Measurements from ENCODE around the gene RPL7L1.
"Not testable (repeated sequence)": the region's sequence is repeated elsewhere in the genome, so short reads cannot be mapped to it uniquely, and the experiment has no call there.

Gene RPL7L1

GRCh38 chr6:42879372-42880239 is at the start of gene RPL7L1:
RPL7L1 (plus strand) TSS chr6:42879616; CDS start chr6:42879911, 295 bp downstream.
- DNase-seq, result peak; percentile 61

GRCh38 chr6:42831237-42831636 is 48.2 kb upstream of the RPL7L1 start:
- DNase-seq, result no peak

- DNase-seq, result no peak
Observed at GRCh38 chr6:42834056-42834455, 45.4 kb upstream of the RPL7L1 start.

GRCh38 chr6:42841844-42842584 is 37.4 kb upstream of the RPL7L1 start:
- no peak for DNase-seq

GRCh38 chr6:42845327-42845694 is 34.1 kb upstream of the RPL7L1 start:
- DNase-seq, result no peak

GRCh38 chr6:42846505-42846904 is 32.9 kb upstream of the RPL7L1 start:
- DNase-seq, result no peak

- no peak for DNase-seq
Observed at GRCh38 chr6:42848700-42849099, 30.7 kb upstream of the RPL7L1 start.

GRCh38 chr6:42851599-42851998 is 27.8 kb upstream of the RPL7L1 start:
- no peak for DNase-seq

GRCh38 chr6:42860036-42860435 is 19.4 kb upstream of the RPL7L1 start:
- no peak for DNase-seq

- DNase-seq, result no peak
Observed at GRCh38 chr6:42860481-42860880, 18.9 kb upstream of the RPL7L1 start.

GRCh38 chr6:42864602-42865001 is 14.8 kb upstream of the RPL7L1 start:
- DNase-seq, result no peak

- no peak for DNase-seq
Observed at GRCh38 chr6:42870145-42870936, 9.1 kb upstream of the RPL7L1 start.

- no peak for DNase-seq
Observed at GRCh38 chr6:42871711-42872110, 7.7 kb upstream of the RPL7L1 start.

- no peak for DNase-seq
Observed at GRCh38 chr6:42873313-42873712, 6.1 kb upstream of the RPL7L1 start.

GRCh38 chr6:42877695-42878094 is 1.7 kb upstream of the RPL7L1 start:
- DNase-seq, result no peak

GRCh38 chr6:42880240-42880817 is 913 bp downstream of the RPL7L1 start:
- not testable (repeated sequence) for DNase-seq

- DNase-seq, result not testable (repeated sequence)
Observed at GRCh38 chr6:42880871-42881270, 1.5 kb downstream of the RPL7L1 start.

- DNase-seq, result no peak
Observed at GRCh38 chr6:42885702-42886101, 6.3 kb downstream of the RPL7L1 start.

- DNase-seq, result not testable (repeated sequence)
Observed at GRCh38 chr6:42888201-42888600, 8.8 kb downstream of the RPL7L1 start.

GRCh38 chr6:42889815-42890214 is 10.4 kb downstream of the RPL7L1 start:
- DNase-seq, result no peak

GRCh38 chr6:42890311-42891198 is 11.1 kb downstream of the RPL7L1 start:
- DNase-seq, result peak; percentile 61

- no peak for DNase-seq
Observed at GRCh38 chr6:42891199-42891722, 11.8 kb downstream of the RPL7L1 start.

Measured in SIG-M5 (cell line).